Measurements from ENCODE around the gene SIK2.

DNA sequence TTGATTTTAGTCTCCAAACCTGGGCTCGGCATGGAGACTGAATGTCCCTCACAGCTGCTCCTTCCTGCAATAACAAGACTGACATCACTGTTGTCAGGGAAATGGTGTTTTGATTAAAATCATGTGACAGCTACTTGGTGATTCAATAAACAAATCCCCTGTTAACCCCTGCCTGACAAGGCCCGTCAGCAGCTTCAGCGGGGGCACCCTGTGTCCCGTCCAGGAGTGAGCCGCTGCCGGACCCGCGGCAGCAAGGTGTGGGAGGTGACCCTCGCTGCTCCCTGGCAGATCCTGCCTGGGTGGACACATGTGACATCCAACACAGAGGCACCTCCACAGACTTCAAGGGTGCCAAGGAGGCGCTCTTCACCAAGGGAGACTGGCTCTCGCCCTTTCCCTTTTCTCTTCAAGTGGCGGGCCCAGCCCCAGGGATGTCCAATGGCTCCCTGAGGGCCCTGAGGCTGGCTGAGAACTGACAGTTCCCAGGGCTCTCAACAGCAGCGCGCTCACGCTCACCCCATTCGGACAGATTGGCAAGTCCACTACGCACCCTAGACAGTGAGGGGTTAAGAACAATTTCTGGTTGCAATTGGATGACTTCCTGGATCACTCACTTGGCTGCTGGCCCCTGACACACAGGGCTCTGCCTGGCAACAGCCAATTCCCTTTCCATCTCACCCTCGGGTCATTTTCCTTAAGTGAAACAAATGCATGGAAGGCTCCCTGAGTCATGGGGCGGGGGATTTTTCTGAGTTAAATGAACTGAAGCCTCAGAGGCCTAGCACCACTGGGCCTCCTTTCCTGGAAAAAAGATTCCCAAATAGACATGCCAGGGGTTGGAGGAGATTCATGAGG, 133.2 kb downstream of the SIK2 start:
- TF ChIP-seq, protein P1, sequence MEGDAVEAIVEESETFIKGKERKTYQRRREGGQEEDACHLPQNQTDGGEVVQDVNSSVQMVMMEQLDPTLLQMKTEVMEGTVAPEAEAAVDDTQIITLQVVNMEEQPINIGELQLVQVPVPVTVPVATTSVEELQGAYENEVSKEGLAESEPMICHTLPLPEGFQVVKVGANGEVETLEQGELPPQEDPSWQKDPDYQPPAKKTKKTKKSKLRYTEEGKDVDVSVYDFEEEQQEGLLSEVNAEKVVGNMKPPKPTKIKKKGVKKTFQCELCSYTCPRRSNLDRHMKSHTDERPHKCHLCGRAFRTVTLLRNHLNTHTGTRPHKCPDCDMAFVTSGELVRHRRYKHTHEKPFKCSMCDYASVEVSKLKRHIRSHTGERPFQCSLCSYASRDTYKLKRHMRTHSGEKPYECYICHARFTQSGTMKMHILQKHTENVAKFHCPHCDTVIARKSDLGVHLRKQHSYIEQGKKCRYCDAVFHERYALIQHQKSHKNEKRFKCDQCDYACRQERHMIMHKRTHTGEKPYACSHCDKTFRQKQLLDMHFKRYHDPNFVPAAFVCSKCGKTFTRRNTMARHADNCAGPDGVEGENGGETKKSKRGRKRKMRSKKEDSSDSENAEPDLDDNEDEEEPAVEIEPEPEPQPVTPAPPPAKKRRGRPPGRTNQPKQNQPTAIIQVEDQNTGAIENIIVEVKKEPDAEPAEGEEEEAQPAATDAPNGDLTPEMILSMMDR (IDR thresholded peaks at IDR 0.05), result no peak
- TF ChIP-seq EZH2 (IDR thresholded peaks at IDR 0.05; ENCODE audit: borderline replicate concordance, insufficient read depth, low read depth, low read length, poor library complexity, severe bottlenecking), result no peak
